ENCODE measurements around the gene CCDC60. TPM values are rescaled to one million over a fixed set of nuclear protein-coding genes. Genes with fewer than 3 reads are reported as not detected.

Gene CCDC60
- polyA plus RNA-seq, 1 experiment, result not detected

- DNase-seq (ENCODE audit: low read depth), result no peak
- TF ChIP-seq, protein P1, sequence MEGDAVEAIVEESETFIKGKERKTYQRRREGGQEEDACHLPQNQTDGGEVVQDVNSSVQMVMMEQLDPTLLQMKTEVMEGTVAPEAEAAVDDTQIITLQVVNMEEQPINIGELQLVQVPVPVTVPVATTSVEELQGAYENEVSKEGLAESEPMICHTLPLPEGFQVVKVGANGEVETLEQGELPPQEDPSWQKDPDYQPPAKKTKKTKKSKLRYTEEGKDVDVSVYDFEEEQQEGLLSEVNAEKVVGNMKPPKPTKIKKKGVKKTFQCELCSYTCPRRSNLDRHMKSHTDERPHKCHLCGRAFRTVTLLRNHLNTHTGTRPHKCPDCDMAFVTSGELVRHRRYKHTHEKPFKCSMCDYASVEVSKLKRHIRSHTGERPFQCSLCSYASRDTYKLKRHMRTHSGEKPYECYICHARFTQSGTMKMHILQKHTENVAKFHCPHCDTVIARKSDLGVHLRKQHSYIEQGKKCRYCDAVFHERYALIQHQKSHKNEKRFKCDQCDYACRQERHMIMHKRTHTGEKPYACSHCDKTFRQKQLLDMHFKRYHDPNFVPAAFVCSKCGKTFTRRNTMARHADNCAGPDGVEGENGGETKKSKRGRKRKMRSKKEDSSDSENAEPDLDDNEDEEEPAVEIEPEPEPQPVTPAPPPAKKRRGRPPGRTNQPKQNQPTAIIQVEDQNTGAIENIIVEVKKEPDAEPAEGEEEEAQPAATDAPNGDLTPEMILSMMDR (IDR thresholded peaks at IDR 0.05; ENCODE audit: insufficient read depth, low read depth, low read length), result no peak
- Histone ChIP-seq H3K4me3 (ENCODE audit: low read depth, low read length) (no peak overlapping the region), H3K36me3 (ENCODE audit: control insufficient read depth, insufficient read depth, low read length) (no peaks in the 10 kb centered on the region), H3K27me3 (ENCODE audit: control insufficient read depth, insufficient read depth, low read length) (no peaks in the 10 kb centered on the region)
- POLR2A ChIA-PET, result no interaction called here
- CTCF ChIA-PET, result no interaction called here
Measured at GRCh38 chr12:119381471-119382235, 47.1 kb downstream of the CCDC60 start.

DNA sequence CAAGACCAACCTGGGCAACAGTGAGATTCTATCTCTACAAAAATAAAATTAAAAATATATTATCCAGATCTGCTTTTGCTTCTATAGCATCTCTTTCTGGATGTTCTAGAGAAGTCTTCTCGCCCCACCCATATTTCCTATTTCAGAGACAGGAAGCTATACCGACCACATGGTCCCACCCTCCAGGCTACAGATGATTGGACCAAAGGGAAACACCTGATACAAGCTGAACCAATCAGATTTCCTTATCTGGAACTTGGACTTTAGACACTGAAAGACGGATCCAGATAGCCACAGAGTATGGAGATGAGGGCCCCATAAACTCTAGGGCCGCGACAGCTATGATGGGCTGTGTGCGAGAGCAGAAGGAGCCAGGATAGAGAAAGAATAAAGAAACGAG is 48.7 kb downstream of the CCDC60 start:
- ChIA-PET CTCF (no interaction called here), POLR2A (no interaction called here)
- no peaks in the 10 kb centered on the region for H3K27me3 ChIP-seq (ENCODE audit: control insufficient read depth, insufficient read depth, low read length)
- H3K4me3 ChIP-seq (ENCODE audit: low read depth, low read length), result no peak overlapping the region
- no peaks in the 10 kb centered on the region for H3K36me3 ChIP-seq (ENCODE audit: control insufficient read depth, insufficient read depth, low read length)
- DNase-seq (ENCODE audit: low read depth), result no peak
- TF ChIP-seq, protein P1 (IDR thresholded peaks at IDR 0.05; ENCODE audit: insufficient read depth, low read depth, low read length), result no peak

GRCh38 chr12:119384340-119384739 is 49.8 kb downstream of the CCDC60 start:
- DNase-seq (ENCODE audit: low read depth), result no peak
- POLR2A ChIA-PET, result no interaction called here
- H3K27me3 ChIP-seq (ENCODE audit: control insufficient read depth, insufficient read depth, low read length), result no peaks in the 10 kb centered on the region
- TF ChIP-seq, protein P1 (IDR thresholded peaks at IDR 0.05; ENCODE audit: insufficient read depth, low read depth, low read length), result no peak
- CTCF ChIA-PET, result no interaction called here
- no peak overlapping the region for H3K4me3 ChIP-seq (ENCODE audit: low read depth, low read length)
- no peaks in the 10 kb centered on the region for H3K36me3 ChIP-seq (ENCODE audit: control insufficient read depth, insufficient read depth, low read length)

DNA sequence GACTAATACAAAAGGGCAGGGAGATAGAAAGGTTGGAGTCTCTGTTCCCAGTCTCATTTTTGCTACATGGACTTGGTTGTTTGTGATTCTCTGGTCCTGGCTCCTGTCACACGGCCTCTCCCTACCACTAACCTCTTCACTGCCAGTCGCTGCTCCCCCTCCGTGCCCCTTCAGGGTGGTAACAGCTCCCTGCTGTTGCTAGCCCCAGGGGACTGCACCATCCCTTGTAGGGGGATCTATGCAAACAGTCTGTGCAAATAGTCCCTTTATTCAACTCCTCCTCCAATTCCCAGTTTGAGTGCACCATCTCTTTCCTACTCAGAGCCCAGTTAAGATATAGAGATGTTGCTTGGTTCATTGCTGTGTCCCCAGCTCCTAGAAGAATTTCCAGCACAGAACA is 51.1 kb downstream of the CCDC60 start:
- Histone ChIP-seq H3K36me3 (ENCODE audit: control insufficient read depth, insufficient read depth, low read length) (no peaks in the 10 kb centered on the region), H3K27me3 (ENCODE audit: control insufficient read depth, insufficient read depth, low read length) (no peaks in the 10 kb centered on the region), H3K4me3 (ENCODE audit: low read depth, low read length) (no peak overlapping the region)
- TF ChIP-seq, protein P1 (IDR thresholded peaks at IDR 0.05; ENCODE audit: insufficient read depth, low read depth, low read length), result no peak
- ChIA-PET CTCF (no interaction called here), POLR2A (no interaction called here)
- no peak for DNase-seq (ENCODE audit: low read depth)

GRCh38 chr12:119389687-119390086 is 55.2 kb downstream of the CCDC60 start:
- TF ChIP-seq, protein P1 (IDR thresholded peaks at IDR 0.05; ENCODE audit: insufficient read depth, low read depth, low read length), result no peak
- H3K27me3 ChIP-seq (ENCODE audit: control insufficient read depth, insufficient read depth, low read length), result no peaks in the 10 kb centered on the region
- no peak for DNase-seq (ENCODE audit: low read depth)
- H3K36me3 ChIP-seq (ENCODE audit: control insufficient read depth, insufficient read depth, low read length), result no peaks in the 10 kb centered on the region
- ChIA-PET POLR2A (no interaction called here), CTCF (no interaction called here)
- no peak overlapping the region for H3K4me3 ChIP-seq (ENCODE audit: low read depth, low read length)
